Effector memory CD4-positive, alpha-beta T cell (primary cell): ENCODE data around the gene C9orf43.
"Not testable (repeated sequence)": the region's sequence is repeated elsewhere in the genome, so short reads cannot be mapped to it uniquely, and the experiment has no call there.

ENCODE experiments used
- DNase-seq, 3 donors: peaks; one replicate each; pipeline ENCODE4 v3.0.0-alpha.2; 2020
- H3K27ac ChIP-seq: 2 replicates; pipeline ENCODE4 v1.7.0; 2013; ENCODE audit warnings: mild to moderate bottlenecking, low read length, moderate library complexity; ENCODE audit not compliant: insufficient read depth, poor library complexity, severe bottlenecking
- H3K27me3 ChIP-seq: replicated peaks from 2 replicates; pipeline ENCODE4 v1.7.0; 2013; ENCODE audit warnings: mild to moderate bottlenecking, low read length; ENCODE audit not compliant: insufficient read depth, control insufficient read depth, poor library complexity, severe bottlenecking
- H3K36me3 ChIP-seq: 2 replicates; pipeline ENCODE4 v1.7.0; 2013; ENCODE audit warnings: mild to moderate bottlenecking, low read length, moderate library complexity; ENCODE audit not compliant: control insufficient read depth, insufficient read depth
- H3K4me1 ChIP-seq: 2 replicates; pipeline ENCODE4 v1.7.0; 2013; ENCODE audit warnings: low read length, mild to moderate bottlenecking; ENCODE audit not compliant: control insufficient read depth, insufficient read depth, poor library complexity, severe bottlenecking
- H3K4me3 ChIP-seq: 2 replicates; pipeline ENCODE4 v1.7.0; 2013; ENCODE audit warnings: low read length, low read depth, mild to moderate bottlenecking; ENCODE audit not compliant: insufficient read depth, poor library complexity, severe bottlenecking
- H3K9me3 ChIP-seq: 2 replicates; pipeline ENCODE4 v1.7.0; 2013; ENCODE audit warnings: mild to moderate bottlenecking, low read length, moderate library complexity; ENCODE audit not compliant: control insufficient read depth

Gene C9orf43

DNA sequence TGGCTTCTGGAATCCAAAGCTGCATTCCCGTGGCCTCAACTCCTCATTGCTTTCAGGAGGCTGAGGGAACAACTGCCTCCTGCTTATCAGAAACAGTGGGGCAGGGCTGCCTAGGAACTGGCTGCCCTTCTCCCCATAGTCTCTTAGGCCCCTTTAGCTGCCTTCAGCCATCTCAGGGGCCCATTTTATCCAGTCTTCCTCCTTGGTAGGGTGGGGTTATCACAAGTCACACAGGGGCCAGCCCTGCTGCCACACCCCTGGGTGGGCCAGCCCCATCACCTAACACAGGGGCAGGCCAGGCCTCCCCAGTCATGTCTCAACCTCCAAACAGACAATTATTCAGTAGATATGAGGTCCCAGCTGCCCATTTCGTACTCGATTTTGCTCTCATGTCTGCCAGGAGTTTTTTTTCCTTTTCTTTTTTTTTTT, 13.3 kb upstream of the C9orf43 start:
- H3K4me3 ChIP-seq: no peak overlapping the region
- no peak overlapping the region for H3K27ac ChIP-seq
- H3K27me3 ChIP-seq: no peaks in the 10 kb centered on the region
- no peak for DNase-seq
- H3K4me1 ChIP-seq: peaks cover 8% of the 10 kb centered on the region
- H3K36me3 ChIP-seq: peaks cover 8% of the 10 kb centered on the region
- H3K9me3 ChIP-seq: no peaks in the 10 kb centered on the region

DNA sequence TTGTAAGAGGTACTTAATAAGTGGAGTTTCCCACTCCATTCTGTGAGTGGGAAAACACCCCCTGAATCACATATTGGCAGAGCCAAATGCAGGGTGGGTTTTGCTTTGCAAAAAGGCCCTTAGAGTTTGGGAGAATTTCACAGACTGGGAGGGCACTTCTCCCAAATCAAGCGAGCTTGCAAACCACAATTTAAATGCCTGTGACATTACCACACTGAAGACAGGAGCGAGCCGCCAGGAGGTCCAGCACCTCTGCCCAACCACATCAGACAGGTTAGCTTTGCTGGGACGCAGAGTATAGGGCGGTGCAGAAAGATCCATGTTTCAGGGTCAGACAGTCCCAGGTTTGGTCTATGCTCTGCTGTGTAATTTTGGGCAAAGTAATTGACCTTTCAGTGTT, 11.8 kb upstream of the C9orf43 start:
- Histone ChIP-seq H3K9me3 (no peaks in the 10 kb centered on the region), H3K4me1 (peaks cover 8% of the 10 kb centered on the region), H3K4me3 (no peak overlapping the region), H3K36me3 (no peaks in the 10 kb centered on the region), H3K27me3 (no peaks in the 10 kb centered on the region), H3K27ac (no peak overlapping the region)
- no peak for DNase-seq

DNA sequence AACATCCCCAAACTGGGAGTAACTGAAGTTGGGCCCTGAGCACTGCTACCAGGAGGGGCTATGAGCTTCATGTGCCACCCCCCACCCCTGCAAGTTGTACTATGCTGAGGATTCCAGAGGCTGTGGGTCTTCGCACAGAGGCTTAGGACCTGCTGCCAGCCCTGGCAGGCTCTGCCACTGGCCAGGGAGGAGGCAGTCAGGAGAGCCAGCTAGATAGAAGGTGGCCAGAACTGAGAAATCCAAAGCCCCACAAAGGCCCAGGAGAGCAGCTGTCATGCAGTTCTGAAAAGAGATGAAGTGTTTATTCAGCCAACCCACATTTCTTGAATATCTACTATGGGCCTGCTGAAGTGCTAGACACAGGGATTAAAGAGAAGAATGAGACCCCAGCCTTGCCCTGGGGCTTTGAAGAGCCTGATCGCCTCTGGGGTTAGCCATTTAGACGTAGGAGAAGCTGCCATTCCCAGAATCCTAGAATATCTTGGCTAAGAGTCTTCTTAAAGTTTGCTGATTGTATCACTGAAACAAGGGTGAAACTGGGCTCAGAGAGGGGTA, 10.8 kb upstream of the C9orf43 start:
- Histone ChIP-seq H3K4me1 (peaks cover 8% of the 10 kb centered on the region), H3K36me3 (no peaks in the 10 kb centered on the region), H3K4me3 (no peak overlapping the region), H3K27me3 (no peaks in the 10 kb centered on the region), H3K27ac (no peak overlapping the region), H3K9me3 (no peaks in the 10 kb centered on the region)
- no peak for DNase-seq

DNA sequence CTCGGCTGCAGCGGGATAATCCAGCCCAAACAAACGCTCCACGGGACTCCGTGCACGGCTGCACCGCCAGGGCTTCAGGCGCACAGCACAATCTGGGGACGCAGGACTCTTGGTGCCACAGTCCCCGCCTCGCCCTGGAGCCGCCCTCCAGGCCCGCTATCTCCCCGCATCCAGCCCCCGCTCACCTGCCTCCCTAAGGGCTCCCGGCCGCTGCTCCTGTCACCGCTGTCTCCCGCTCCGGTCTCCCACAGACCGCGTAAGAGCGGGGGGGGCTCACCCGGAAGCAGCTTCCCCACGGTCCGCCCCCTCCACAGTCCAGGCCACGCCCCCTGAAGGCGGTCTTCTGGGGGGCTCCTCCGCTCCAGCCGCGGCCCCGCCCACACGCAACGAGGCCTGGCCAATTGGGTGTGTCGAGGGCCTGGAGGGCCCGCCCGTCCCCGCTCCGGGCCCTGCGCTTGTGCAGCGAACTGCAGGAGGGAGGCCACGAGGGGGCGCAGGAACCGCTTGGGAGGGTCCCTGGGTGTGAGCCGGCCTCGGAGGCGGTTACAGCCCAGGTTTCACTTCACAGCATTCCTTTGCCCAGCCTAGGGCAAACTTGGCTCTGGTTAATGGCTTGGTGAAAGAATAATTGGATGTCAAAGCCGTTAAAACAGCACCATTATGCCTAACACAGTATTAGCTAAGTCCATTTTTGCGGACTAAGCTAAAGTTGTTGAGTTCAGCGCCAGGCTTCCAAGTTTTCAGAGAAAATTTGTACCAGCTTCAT, 9.3 kb upstream of the C9orf43 start, which contains the start of gene ALAD:
Gene ALAD (minus strand): TSS at position 258 of the 766 bp plus-strand sequence. CDS start 7,725 bp downstream, outside the sequence.
- Histone ChIP-seq H3K27me3 (no peaks in the 10 kb centered on the region), H3K27ac (peak within 1 kb of the TSS; percentile 64), H3K36me3 (no peaks in the 10 kb centered on the region), H3K9me3 (no peaks in the 10 kb centered on the region), H3K4me3 (peak within 1 kb of the TSS; percentile 99), H3K4me1 (peaks cover 8% of the 10 kb centered on the region)
- peak; percentile 97 to 99 (median 98) for DNase-seq

DNA sequence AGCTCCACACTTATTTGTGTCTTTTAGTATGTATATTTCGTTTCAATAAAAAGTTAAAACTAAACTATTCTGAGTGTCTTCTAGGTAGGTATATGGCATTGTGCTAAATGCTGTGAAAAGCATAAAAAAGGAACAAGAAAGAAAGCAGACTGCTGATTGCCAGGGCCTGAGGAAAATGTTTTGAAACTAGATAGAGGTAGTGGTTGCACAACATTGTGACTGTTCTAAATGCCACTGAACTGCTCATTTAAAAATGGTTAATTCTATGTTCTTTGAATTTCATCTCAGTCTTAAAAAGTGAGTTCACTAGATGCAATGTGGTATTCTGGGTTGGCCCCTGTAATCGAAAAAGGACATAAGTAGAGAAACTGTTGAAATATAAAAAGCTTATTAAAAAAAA, 6.9 kb upstream of the C9orf43 start:
- peaks cover 8% of the 10 kb centered on the region for H3K4me1 ChIP-seq
- DNase-seq: no peak
- H3K4me3 ChIP-seq: no peak overlapping the region

DNA sequence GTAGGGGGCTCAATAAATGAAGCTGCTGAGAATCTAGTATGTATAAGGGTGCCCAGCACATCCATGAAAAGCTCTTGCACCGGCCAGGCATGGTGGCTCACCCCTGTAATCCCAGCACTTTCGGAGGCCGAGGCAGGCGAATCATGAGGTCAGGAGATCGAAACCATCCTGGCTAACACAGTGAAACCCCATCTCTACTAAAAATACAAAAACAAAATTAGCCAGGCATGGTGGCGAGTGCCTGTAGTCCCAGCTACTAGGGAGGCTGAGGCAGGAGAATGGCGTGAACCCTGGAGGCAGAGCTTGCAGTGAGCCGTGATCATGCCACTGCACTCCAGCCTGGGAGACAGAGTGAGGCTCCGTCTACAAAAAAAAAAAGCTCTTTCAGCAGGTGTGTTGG, 4.2 kb upstream of the C9orf43 start:
- not testable (repeated sequence) for H3K36me3 ChIP-seq, H3K27me3 ChIP-seq, H3K4me1 ChIP-seq, H3K9me3 ChIP-seq, DNase-seq, H3K27ac ChIP-seq, H3K4me3 ChIP-seq

More for the DNA sequence above, 6.9 kb upstream of the C9orf43 start:
- Histone ChIP-seq H3K27me3 (no peaks in the 10 kb centered on the region), H3K9me3 (no peaks in the 10 kb centered on the region), H3K27ac (no peak overlapping the region), H3K36me3 (peaks cover 9% of the 10 kb centered on the region)

DNA sequence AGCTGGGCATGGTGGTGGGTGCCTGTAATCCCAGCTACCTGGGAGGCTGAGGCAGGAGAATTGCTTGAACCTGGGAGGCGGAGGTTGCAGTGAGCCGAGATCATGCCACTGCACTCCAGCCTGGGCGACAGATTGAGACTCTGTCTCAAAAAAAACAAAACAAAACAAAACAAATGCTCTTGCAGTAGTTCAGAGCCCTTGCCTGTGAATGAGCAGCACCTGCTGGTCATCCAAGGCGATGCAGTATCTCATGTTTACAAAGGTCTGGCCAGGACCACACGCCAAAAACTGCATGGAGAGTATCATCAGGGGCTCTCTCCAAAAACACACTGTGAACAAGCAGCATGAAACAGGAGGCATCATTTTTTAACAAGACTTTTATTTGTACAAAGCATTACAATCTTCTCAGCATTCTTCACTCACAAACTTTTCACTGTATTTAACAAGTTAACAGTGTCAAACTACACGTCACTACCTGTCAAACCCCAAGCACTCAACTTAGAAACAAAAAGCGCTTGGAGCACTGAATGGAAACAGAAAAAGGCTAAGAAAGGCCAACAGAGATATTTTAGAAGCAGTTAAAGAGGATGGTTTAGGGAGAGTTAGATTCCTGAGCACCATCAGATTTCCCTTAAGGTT, 3.6 kb upstream of the C9orf43 start:
- H3K9me3 ChIP-seq, H3K27me3 ChIP-seq, H3K36me3 ChIP-seq, H3K4me3 ChIP-seq, H3K4me1 ChIP-seq, H3K27ac ChIP-seq: not testable (repeated sequence)
- DNase-seq: peak; percentile 19 to 41 (median 32)

DNA sequence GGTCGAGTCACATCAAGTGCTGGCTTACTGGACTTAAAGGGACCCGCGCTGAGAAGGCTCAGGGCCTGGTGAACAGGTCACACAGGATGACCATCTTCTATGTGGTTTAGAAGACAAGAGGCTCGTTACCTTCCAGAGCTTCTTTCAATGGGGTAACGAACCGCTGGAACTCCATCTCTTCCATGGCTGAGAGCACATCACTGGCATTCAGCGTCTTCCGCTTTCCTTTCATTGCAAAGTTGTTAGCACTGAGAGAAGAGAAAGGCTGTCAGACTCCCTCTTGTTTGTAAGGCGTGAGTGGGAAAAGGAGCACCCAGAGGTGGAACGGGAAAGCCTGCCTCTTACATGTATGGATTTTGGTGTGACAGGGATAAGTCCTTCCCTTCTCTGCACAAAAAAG, 1.1 kb upstream of the C9orf43 start:
- H3K27me3 ChIP-seq: no peaks in the 10 kb centered on the region
- H3K36me3 ChIP-seq: peaks cover 10% of the 10 kb centered on the region
- DNase-seq: no peak
- H3K27ac ChIP-seq: peak overlapping the region; percentile 91
- H3K4me1 ChIP-seq: peaks cover 7% of the 10 kb centered on the region
- H3K4me3 ChIP-seq: peak overlapping the region; percentile 72
- no peaks in the 10 kb centered on the region for H3K9me3 ChIP-seq

DNA sequence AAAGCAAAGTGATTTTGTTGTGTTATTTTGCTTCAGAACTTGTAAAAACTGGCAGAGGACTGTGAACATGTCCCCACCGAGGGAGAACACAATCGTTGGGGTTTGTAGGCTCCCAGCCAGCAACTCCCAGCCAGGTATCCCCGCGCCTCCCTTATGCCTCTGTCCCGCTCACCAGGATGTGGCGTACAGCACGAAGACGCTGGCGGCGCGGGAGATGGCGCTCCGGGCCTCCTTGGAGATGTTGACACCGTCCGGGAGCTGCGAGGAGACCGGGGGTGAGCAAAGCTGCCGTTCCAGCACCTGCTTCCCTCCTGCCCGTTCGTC, 702 bp upstream of the C9orf43 start:
- no peaks in the 10 kb centered on the region for H3K9me3 ChIP-seq
- H3K27ac ChIP-seq: peak overlapping the region; percentile 91
- no peaks in the 10 kb centered on the region for H3K27me3 ChIP-seq
- peak overlapping the region; percentile 72 for H3K4me3 ChIP-seq
- DNase-seq: no peak
- peaks cover 10% of the 10 kb centered on the region for H3K36me3 ChIP-seq
- H3K4me1 ChIP-seq: peaks cover 7% of the 10 kb centered on the region

DNA sequence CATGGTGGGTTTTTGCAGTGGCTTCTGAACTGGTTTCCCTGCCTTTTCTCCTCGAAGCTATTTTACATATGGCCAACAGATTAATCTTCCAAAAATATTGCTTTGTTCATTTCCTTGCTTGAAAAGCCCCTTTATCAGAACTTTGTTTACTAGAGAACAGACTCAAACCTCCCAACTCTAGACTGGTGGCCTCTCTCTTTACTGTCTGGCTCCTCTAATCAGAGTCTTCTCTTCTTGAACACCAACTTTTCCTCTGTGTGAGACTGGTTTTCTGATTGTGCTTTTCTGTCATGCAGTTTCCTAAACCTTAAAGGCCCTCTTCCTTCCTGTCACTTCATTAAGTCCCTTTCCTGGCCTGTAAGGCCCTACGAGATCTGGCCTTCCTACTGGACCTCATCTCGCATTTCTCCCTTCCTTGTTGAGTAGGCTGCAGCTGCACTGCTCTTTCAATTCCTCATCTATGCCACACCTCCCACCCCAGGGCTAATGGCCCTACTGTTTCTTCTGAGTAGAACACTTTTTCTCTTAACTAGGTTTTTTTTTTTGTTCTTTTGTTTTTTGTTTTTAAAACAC, 5.7 kb downstream of the C9orf43 start:
- peaks cover 3% of the 10 kb centered on the region for H3K4me1 ChIP-seq
- no peak overlapping the region for H3K27ac ChIP-seq
- no peaks in the 10 kb centered on the region for H3K9me3 ChIP-seq
- no peaks in the 10 kb centered on the region for H3K36me3 ChIP-seq
- H3K4me3 ChIP-seq: no peak overlapping the region
- DNase-seq: no peak
- no peaks in the 10 kb centered on the region for H3K27me3 ChIP-seq
